NCI-H146 treated with DMSO at 0.1 percent for 48 hours (cell line): ENCODE measurements around the gene UBAP1L.
"Not testable (repeated sequence)": the region's sequence is repeated elsewhere in the genome, so short reads cannot be mapped to it uniquely, and the experiment has no call there.

Experiments used
- DNase-seq: peaks from one replicate; lab custom pipeline; 2025; ENCODE audit not compliant: unreplicated experiment; lab: John Stamatoyannopoulos, UW

UBAP1L gene

GRCh38 chr15:65085207-65085753, 29.7 kb downstream of the UBAP1L start:
- DNase-seq = no peak

GRCh38 chr15:65084500-65085206, 30.3 kb downstream of the UBAP1L start:
- DNase-seq = no peak

DNA sequence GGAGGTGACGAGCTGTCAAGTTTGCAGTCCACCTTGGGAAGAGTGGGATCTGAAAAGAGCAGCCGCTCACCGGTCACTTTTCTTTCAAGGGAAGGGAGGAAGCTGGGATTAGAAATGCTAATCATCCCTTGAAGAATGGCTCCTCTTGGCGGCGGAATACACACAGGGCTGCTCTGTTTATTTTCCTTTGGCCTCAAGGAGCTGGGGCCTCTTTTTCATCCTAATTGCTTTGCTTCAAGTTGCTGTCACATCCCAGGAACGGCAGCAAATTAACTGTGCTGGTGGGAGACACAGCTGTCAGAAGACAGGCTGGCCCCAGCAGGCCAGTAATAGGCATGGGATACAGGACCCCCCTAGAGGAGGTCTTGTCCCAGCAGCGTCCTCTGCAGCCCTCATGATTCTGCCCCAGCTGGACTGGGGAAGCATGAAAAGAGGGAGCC, 31.7 kb downstream of the UBAP1L start:
- DNase-seq = no peak

DNA sequence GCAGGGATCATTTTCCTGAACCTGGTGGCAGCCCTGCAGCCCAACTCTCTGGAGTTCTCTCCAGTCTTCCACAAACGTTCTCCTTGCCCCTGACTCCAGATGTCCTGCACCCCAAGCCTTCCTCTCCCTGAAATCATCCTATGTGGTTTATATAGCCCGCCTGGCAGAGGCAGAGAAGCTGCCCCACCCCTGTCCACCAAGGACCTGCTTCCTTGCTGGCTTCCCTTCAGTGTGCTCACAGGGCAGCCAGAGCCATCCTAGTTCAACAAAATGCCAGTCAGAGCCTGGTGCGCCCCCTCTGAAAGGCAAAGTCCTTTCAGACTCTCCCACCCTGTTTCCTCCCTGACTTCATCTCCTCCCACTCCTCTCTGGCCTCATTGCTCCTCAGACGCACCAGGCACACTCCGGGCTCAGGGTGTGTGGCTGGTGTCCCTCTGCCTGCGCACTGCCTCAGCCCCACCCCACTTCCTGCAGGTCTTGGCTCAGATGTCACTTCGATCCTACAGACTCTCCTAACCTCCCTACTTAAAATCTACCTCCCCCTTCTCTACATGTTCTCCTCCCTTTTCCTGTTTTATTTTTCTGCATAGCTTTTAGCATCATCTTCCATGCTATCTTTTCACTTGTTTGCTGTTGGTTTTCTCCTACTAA, 32.6 kb downstream of the UBAP1L start:
- no peak for DNase-seq

- no peak for DNase-seq
Observed at GRCh38 chr15:65081758-65082157, 33.2 kb downstream of the UBAP1L start.

DNA sequence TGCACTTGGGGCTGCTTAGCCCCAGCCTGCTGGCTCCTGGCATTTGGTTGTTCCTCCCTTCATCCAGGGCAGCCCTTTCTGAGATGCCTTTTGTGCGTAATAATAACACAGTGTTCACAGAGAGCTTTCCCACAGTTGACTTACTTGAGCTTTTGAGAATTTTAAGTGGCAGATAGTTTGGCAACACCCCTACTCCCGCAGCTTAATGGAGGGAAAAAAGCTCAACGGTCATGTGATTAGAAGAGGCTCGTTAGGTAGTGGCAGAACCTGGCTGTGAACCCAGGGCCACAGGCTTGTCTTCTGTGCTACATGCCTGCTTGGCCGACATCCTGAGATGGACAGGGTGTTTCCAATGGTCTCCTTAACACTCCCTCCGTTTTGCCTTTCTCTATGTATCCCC, 33.7 kb downstream of the UBAP1L start:
- DNase-seq = no peak

DNA sequence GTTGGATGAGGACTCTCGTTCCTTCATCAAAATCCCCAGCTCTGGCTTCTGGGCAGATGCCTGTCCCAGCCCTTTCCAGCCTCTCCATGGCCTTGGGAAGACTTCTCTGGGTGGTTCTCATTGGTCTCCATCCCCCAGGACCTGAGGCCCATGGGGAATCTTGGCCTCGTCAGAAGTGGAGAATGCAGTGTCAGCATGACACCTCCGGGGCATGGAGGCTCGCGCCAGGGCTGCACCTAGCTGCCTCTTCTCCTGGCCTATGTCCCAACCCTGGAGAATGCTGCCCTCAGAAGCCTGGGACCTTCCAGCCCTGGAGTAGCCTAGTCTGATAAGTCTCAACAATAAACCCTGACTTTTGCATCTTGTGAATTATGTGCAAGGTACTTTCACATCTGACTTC, 35.4 kb downstream of the UBAP1L start:
- DNase-seq = no peak

- DNase-seq = no peak
Observed at GRCh38 chr15:65077981-65078352, 37.0 kb downstream of the UBAP1L start.

DNA sequence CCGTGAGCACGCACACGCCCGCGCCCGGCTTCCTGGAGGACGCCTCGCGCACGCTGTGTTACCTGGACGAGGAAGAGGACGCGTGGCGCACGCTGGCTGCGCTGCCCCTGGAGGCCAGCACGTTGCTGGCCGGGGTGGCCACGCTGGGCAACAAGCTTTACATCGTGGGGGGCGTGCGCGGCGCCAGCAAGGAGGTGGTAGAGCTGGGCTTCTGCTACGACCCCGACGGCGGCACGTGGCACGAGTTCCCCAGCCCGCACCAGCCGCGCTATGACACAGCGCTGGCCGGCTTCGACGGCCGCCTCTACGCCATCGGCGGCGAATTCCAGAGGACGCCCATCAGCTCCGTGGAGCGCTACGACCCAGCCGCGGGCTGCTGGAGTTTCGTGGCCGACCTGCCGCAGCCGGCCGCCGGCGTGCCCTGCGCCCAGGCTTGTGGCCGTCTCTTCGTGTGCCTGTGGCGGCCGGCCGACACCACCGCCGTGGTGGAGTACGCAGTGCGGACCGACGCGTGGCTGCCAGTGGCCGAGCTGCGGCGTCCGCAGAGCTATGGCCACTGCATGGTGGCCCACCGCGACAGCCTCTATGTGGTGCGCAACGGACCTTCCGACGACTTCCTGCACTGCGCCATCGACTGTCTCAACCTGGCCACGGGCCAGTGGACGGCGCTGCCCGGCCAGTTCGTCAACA, 37.6 kb downstream of the UBAP1L start:
- no peak for DNase-seq

GRCh38 chr15:65076486-65077290, 38.3 kb downstream of the UBAP1L start, which contains the start of gene KBTBD13:
Gene KBTBD13, plus strand, starts transcription at chr15:65076746. Its CDS starts 70 bp downstream, at chr15:65076816.
- DNase-seq = no peak

DNA sequence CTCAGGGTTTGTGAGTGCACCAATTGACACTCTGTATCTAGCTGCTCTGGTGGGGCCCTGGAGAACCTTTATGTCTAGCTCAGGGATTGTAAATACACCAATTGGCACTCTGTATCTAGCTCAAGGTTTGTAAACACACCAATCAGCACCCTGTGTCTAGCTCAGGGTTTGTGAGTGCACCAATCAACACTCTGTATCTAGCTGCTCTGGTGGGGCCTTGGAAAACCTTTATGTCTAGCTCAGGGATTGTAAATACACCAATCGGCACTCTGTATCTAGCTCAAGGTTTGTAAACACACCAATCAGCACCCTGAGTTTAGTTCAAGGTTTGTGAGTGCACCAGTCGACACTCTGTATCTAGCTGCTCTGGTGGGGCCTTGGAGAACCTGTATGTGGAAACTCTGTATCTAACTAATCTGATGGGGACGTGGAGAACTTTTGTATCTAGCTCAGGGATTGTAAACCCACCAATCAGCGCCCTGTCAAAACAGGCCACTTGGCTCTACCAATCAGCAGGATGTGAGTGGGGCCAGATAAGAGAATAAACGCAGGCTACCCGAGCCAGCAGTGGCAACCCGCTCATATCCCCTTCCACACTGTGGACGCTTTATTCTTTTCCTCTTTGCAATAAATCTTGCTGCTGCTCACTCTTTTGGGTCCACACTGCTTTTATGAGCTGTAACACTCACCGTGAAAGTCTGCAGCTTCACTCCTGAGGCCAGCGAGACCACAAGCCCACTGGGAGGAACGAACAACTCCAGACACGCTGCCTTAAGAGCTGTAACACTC, 39.2 kb downstream of the UBAP1L start:
- not testable (repeated sequence) for DNase-seq

GRCh38 chr15:65074946-65075345, 40.1 kb downstream of the UBAP1L start:
- not testable (repeated sequence) for DNase-seq

DNA sequence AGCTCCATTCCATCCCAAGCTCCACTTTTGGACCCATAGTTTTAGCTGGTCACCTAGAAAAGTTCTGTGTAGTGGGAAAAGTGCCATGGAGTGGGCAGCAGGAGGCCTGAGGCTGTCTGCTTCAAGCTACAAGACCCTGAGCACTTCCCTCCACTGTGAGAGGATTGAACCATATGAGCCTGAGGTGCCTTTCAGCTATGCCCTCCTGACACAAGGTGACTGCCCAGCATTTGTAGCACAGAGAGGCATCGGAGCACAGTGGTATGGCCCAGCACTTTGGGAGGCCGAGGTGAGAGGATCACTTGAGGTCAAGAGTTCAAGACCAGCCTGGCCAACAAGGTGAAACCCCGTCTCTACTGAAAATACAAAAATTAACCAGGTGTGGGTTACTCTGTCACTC, 42.4 kb downstream of the UBAP1L start:
- no peak for DNase-seq

DNA sequence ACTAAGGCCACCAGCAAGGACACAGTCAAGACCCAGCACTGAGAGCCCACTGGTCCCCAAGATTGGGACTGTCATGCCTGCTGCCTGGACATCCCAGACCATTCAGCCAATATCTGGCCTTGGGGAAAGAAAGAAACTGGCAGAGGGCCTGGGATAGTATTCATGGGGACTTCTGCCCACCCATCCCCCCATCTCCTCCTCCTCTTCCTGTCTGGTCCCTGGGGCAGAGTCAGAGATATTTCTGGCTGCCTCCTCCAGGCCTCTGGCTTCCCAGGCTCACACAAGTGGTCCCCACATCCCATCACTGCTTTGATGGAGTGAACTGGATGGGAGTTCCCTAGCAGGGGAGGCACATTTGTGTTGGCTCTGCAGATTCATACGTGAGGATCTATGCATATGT, 43.0 kb downstream of the UBAP1L start:
- DNase-seq = no peak

GRCh38 chr15:65071381-65071811, 43.6 kb downstream of the UBAP1L start:
- DNase-seq = no peak

- DNase-seq = no peak
Observed at GRCh38 chr15:65069779-65070546, 45.0 kb downstream of the UBAP1L start.

DNA sequence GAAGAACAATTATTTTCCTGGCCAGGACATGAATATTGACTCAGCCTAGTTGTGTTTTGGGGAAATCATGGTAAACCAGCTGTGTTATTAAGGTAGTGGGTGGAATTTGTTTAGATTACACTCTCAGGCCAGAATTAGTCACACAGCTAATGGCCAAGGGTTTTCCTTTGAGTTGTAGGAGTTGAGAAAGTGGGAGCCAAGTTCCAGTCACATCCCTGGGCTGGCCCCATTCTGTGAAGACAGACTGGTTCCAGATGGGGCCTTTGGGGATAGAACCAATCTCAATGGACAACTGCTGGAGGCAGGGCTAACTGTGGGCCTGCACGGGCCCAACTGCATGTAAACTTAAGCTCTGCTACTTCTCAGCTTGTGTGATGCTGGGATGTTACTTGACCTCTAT, 45.8 kb downstream of the UBAP1L start:
- DNase-seq = no peak

DNA sequence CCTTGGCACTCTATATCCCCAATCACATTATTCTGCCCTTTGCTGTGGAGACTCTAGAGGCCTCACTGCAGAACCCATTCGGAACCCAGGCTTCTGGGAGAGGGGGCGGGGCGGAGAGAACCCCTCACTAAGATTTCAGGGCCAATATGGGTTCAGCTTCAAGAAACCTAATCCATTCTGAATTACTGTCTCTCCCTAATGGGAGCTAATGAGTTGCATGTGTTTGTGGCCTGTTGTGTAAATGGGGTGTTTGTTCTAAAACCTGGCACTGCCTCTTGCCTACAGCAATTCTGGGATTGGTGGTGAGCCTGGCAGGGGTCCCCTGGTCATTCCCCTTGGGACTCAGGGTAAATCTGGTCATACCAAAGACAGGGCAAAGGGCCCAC, 46.6 kb downstream of the UBAP1L start:
- DNase-seq = no peak

GRCh38 chr15:65067645-65068402, 47.2 kb downstream of the UBAP1L start, which contains the start of gene RASL12:
Gene RASL12, minus strand, starts transcription at chr15:65067991. Its CDS starts 156 bp downstream, at chr15:65067835.
- DNase-seq = no peak
